ENCODE measurements around the gene EXOC3L1. TPM values are rescaled to one million over a fixed set of nuclear protein-coding genes. Genes with fewer than 3 reads are reported as not detected.

The EXOC3L1 gene, protein sequence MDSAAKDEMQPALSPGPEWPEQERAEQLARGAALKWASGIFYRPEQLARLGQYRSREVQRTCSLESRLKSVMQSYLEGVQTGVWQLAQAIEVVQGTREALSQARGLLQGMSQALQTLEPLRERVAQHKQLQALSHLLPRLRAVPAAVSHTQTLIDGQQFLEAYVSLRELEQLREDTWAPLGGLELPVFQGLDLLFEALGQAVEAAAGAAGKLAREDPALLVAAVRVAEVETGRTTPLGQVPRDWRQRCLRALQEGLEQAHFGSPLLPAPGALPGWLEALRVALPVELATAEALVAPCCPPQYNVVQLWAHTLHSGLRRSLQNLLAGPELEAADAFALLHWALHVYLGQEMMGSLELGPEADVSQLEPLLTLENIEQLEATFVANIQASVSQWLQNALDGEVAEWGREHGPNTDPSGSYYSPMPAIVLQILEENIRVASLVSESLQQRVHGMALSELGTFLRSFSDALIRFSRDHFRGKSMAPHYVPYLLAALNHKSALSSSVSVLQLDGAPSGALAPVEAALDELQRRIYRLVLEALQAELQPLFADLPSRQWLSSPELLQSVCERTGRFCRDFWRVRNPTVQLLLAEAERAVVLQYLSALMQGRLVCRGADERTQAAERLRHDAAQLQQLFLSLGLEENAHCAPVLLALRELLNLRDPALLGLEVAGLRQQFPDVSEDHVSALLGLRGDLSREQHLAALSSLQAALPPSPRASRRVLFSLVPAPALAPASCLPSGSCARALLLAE
- 1 to 10 TPM in 2 of 4 donors, not detected in 2; 3.0 to 6.7 TPM for total RNA-seq

DNA sequence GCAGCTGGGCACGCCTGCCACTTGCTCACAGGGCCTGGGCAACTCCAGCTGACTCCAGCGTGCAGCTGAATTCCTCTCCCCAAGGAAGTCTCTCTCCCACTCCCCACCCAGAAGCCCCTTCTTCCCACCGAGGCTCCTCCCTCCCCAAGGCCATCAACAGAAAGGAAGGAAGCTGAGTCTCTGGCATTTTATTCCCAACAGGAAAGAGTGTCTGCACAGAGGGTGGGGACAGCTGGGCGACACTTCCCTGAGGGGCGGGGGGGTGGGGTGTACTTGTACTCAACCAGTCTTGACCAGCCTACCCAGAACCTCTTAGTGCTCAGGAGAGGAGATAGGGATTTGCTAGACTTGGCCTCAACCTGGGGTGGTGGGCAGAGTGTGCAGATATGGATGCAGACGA is at the start of gene EXOC3L1:
Gene EXOC3L1 (minus strand): TSS at position 96 of the 400 bp plus-strand sequence. CDS start 460 bp downstream, outside the sequence.
- Histone ChIP-seq H3K9me3 (no peaks in the 10 kb centered on the region), H3K36me3 (peaks cover 0 to 5% (median 2%) of the 10 kb centered on the region in 4 donors), H3K27me3 (no peaks in the 10 kb centered on the region), H3K4me3 (no peak within 1 kb of the TSS), H3K4me1 (peaks cover 14 to 33% (median 26%) of the 10 kb centered on the region in 4 donors), H3K27ac (no peak within 1 kb of the TSS)
- intact Hi-C loops (cut with DNase I; ENCODE audit: low total_unique reads): no loop called here
- TF ChIP-seq POLR2AphosphoS5 (IDR thresholded peaks at IDR 0.05): no peak
- TF ChIP-seq, protein P1, sequence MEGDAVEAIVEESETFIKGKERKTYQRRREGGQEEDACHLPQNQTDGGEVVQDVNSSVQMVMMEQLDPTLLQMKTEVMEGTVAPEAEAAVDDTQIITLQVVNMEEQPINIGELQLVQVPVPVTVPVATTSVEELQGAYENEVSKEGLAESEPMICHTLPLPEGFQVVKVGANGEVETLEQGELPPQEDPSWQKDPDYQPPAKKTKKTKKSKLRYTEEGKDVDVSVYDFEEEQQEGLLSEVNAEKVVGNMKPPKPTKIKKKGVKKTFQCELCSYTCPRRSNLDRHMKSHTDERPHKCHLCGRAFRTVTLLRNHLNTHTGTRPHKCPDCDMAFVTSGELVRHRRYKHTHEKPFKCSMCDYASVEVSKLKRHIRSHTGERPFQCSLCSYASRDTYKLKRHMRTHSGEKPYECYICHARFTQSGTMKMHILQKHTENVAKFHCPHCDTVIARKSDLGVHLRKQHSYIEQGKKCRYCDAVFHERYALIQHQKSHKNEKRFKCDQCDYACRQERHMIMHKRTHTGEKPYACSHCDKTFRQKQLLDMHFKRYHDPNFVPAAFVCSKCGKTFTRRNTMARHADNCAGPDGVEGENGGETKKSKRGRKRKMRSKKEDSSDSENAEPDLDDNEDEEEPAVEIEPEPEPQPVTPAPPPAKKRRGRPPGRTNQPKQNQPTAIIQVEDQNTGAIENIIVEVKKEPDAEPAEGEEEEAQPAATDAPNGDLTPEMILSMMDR (IDR thresholded peaks at IDR 0.05): no peak
- no peak for TF ChIP-seq POLR2A (IDR thresholded peaks at IDR 0.05)
- no peak for TF ChIP-seq EP300 (IDR thresholded peaks at IDR 0.05; ENCODE audit: low read depth)
- WGBS, 2 donors (ENCODE audit: low coverage in 1 of 2): 54% methylated on average over 6 of the region's 6 CpGs; no CpG with 5 or more reads in 1 of the 2 donors
- DNase-seq: no peak
- in situ Hi-C loops (cut with MboI; ENCODE audit: low pct_ligation_motif_present in 1 of 4, low pct_unique_long_range_greater_than_20kb in 1 of 4, low sequenced_read_pairs in 3 of 4): no loop called here

DNA sequence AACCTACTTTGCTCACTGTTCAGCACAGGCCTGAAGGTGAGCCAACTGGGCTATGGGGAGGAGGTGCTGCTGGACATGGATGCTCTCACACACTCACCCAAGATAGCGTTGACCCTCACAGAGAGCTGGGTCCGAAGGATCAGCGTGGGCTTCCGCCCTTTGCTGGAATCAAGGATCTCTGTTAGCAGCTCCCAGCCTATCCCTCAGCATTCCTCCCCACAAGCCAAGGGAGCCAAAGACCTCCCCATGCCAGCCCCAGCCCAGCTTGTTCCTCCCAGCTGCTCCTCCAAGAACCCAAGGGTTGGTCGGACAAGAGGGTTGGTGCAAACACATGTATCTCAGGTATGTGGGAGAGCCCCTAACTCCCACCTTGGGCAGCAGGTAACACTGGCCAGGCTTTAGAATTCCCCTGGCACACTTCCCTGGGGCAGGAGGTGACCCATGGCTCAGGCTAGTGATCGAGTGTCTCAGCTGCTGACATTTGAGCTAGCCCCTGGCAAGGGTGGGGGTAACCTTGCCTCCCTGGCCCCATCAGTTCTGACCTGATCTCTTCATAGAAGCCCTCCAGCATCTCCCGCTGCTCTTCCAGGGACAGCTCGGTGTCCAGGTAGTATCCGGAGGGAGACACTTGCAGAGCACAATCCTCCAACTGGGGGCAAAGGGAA is 49.0 kb upstream of the EXOC3L1 start:
- DNase-seq: no peak
- no peaks in the 10 kb centered on the region for H3K27me3 ChIP-seq
- intact Hi-C loops (cut with DNase I; ENCODE audit: low total_unique reads): no loop called here
- H3K9me3 ChIP-seq: no peaks in the 10 kb centered on the region
- no peak overlapping the region for H3K27ac ChIP-seq
- in situ Hi-C loops (cut with MboI; ENCODE audit: low pct_ligation_motif_present in 1 of 4, low pct_unique_long_range_greater_than_20kb in 1 of 4, low sequenced_read_pairs in 3 of 4): no loop called here
- H3K4me3 ChIP-seq: no peak overlapping the region
- peaks cover 0 to 26% (median 10%) of the 10 kb centered on the region in 4 donors for H3K36me3 ChIP-seq
- H3K4me1 ChIP-seq: peaks cover 16 to 38% (median 33%) of the 10 kb centered on the region in 4 donors
- 90% methylated on average over 9 of the region's 9 CpGs; no CpG with 5 or more reads in 1 of the 2 donors for WGBS, 2 donors (ENCODE audit: low coverage in 1 of 2)
- TF ChIP-seq POLR2AphosphoS5 (IDR thresholded peaks at IDR 0.05): no peak
- no peak for TF ChIP-seq EP300 (IDR thresholded peaks at IDR 0.05; ENCODE audit: low read depth)
- TF ChIP-seq, protein P1 (IDR thresholded peaks at IDR 0.05): no peak
- TF ChIP-seq POLR2A (IDR thresholded peaks at IDR 0.05): no peak

DNA sequence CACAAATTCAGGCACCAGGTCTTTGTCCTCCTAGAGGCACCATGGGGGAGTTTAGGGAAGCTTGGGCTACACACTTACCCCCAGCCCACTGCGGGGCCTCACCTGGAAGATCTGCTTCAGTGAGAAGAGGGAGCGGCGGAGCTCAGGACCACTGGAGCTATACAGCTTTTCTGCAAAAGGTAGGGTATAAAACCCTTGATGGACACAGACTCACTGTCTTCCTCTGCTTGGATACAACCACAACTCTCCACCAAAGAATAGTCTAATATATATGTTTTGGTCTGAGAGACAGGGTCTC is 48.3 kb upstream of the EXOC3L1 start:
- TF ChIP-seq POLR2AphosphoS5 (IDR thresholded peaks at IDR 0.05): no peak
- no peak for TF ChIP-seq EP300 (IDR thresholded peaks at IDR 0.05; ENCODE audit: low read depth)
- TF ChIP-seq, protein P1 (IDR thresholded peaks at IDR 0.05): no peak
- no peak for TF ChIP-seq POLR2A (IDR thresholded peaks at IDR 0.05)
- DNase-seq: no peak
- Histone ChIP-seq H3K27ac (no peak overlapping the region), H3K9me3 (no peaks in the 10 kb centered on the region), H3K4me3 (no peak overlapping the region), H3K36me3 (peaks cover 0 to 26% (median 10%) of the 10 kb centered on the region in 4 donors), H3K27me3 (no peaks in the 10 kb centered on the region), H3K4me1 (peaks cover 14 to 31% (median 28%) of the 10 kb centered on the region in 4 donors)
- WGBS, 2 donors (ENCODE audit: low coverage in 1 of 2): 97% methylated on average over 3 of the region's 3 CpGs; no CpG with 5 or more reads in 1 of the 2 donors
- in situ Hi-C loops (cut with MboI; ENCODE audit: low pct_ligation_motif_present in 1 of 4, low pct_unique_long_range_greater_than_20kb in 1 of 4, low sequenced_read_pairs in 3 of 4): no loop called here
- intact Hi-C loops (cut with DNase I; ENCODE audit: low total_unique reads): no loop called here
